Central memory CD4-positive, alpha-beta T cell (primary cell): Measurements from ENCODE around the gene TMEM263.
A peak's percentile ranks its signal among the peaks of the same experiment; 100 is the strongest.
"Not testable (repeated sequence)": the region's sequence is repeated elsewhere in the genome, so short reads cannot be mapped to it uniquely, and the experiment has no call there.

Experiments
- DNase-seq: peaks from one replicate; pipeline ENCODE4 v3.0.0; 2022
- total RNA-seq, 3 experiments: gene quantifications; one replicate each; lab custom pipeline; 2026; lab: John Stamatoyannopoulos, UW

TMEM263 gene
- 44.1 to 55.7 (median 51.5) reads per million in 3 experiments for total RNA-seq

- peak; percentile 89 for DNase-seq
These were observed at the start of gene TMEM263 for GRCh38 chr12:106955377-106956047. TSS of gene TMEM263 (plus strand) at chr12:106955907. CDS start at chr12:106967117, 11,210 bp downstream.

- no peak for DNase-seq
These were observed 49.0 kb upstream of the TMEM263 start for GRCh38 chr12:106906715-106907114.

GRCh38 chr12:106907411-106907810, 48.3 kb upstream of the TMEM263 start:
- DNase-seq = no peak

GRCh38 chr12:106907846-106908245, 47.9 kb upstream of the TMEM263 start:
- DNase-seq = no peak

- no peak for DNase-seq
These were observed 47.1 kb upstream of the TMEM263 start for GRCh38 chr12:106908561-106908960.

- DNase-seq = no peak
These were observed 45.5 kb upstream of the TMEM263 start for GRCh38 chr12:106910202-106910601.

- no peak for DNase-seq
These were observed 44.1 kb upstream of the TMEM263 start for GRCh38 chr12:106911581-106911980.

GRCh38 chr12:106913456-106913855, 42.3 kb upstream of the TMEM263 start:
- DNase-seq = no peak

- DNase-seq = no peak
These were observed 40.7 kb upstream of the TMEM263 start for GRCh38 chr12:106914796-106915634.

- no peak for DNase-seq
These were observed 40.1 kb upstream of the TMEM263 start for GRCh38 chr12:106915635-106916026.

GRCh38 chr12:106917503-106917902, 38.2 kb upstream of the TMEM263 start:
- DNase-seq = no peak

GRCh38 chr12:106918746-106919145, 37.0 kb upstream of the TMEM263 start:
- DNase-seq = no peak

GRCh38 chr12:106919910-106920544, 35.7 kb upstream of the TMEM263 start:
- peak; percentile 24 for DNase-seq

GRCh38 chr12:106921976-106922375, 33.7 kb upstream of the TMEM263 start:
- DNase-seq = not testable (repeated sequence)

- not testable (repeated sequence) for DNase-seq
These were observed 32.1 kb upstream of the TMEM263 start for GRCh38 chr12:106923594-106923993.

GRCh38 chr12:106924268-106924861, 31.3 kb upstream of the TMEM263 start:
- DNase-seq = no peak

GRCh38 chr12:106926657-106927056, 29.1 kb upstream of the TMEM263 start:
- no peak for DNase-seq

GRCh38 chr12:106934277-106934676, 21.4 kb upstream of the TMEM263 start:
- DNase-seq = no peak

GRCh38 chr12:106941481-106942156, 14.1 kb upstream of the TMEM263 start:
- no peak for DNase-seq

GRCh38 chr12:106942775-106943174, 12.9 kb upstream of the TMEM263 start:
- no peak for DNase-seq

GRCh38 chr12:106945261-106945851, 10.4 kb upstream of the TMEM263 start:
- no peak for DNase-seq

GRCh38 chr12:106947461-106947860, 8.2 kb upstream of the TMEM263 start:
- DNase-seq = no peak
